ENCODE data around the gene C1orf216. TPM values are rescaled to one million over a fixed set of nuclear protein-coding genes. Genes with fewer than 3 reads are reported as not detected.

C1orf216 gene
- total and polyA plus RNA-seq, 2 of the 8 experiments (the other 6 are each of a cell fraction or from before 2014, with no cell fraction given), result 7.5 to 10.8 TPM

DNA sequence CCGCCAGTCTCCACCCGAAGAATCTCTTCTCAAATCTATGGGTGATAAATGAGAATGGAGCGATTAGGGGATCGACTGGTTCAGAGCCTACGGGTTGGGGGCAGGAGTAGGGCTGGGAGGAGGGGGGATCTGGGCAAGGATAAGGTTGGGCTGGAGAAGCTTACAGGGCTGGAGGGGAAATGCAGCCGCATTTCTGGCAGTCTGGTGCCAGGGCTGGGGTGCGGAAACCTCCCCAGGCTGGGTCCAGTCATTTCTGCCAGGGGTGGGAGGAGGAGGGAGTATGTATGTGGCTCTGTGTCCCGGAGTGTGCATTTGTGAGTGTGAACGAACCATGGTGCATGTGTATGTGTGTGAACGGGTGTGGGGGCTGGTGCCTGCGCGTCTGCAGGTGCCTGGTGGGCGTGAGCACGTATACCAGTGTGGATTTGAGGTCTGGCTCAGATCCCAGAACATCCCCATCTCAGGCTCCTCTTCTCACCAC lies 10.2 kb downstream of the C1orf216 start:
- Histone ChIP-seq H2BK12ac (ENCODE audit: low read depth, low read length) (peak overlapping the region; percentile 14; the same call in 1 of the 2 replicates), H4K91ac (replicated peaks; ENCODE audit: insufficient read length, low read length) (peak overlapping the region; percentile 72), H3K23ac (ENCODE audit: insufficient read length) (no peak overlapping the region), H3K9ac (replicated peaks in 1 of 4; ENCODE audit: extremely low read depth in 1 of 4, low read depth in 3 of 4, low read length in 3 of 4) (peak overlapping the region in 3 of 4 experiments; percentile 11 to 70 (median 60); a peak in 5 of 7 replicates), H2AK5ac (ENCODE audit: low read depth, low read length) (peak overlapping the region; percentile 54; the same call in 1 of the 2 replicates), H3K14ac (ENCODE audit: insufficient read length) (no peak overlapping the region), H4K8ac (ENCODE audit: extremely low read depth, insufficient read depth, low read length) (peak overlapping the region; percentile 39; the same call in 1 of the 2 replicates), H3K18ac (ENCODE audit: extremely low read depth, low read length) (peak overlapping the region; percentile 73), H3K9me3 (ENCODE audit: insufficient read depth in 2 of 2, low read depth in 1 of 2, low read length in 1 of 2) (no peaks in the 10 kb centered on the region), H3K23me2 (ENCODE audit: low read depth, low read length) (peaks cover 14% of the 10 kb centered on the region), H3K56ac (replicated peaks; ENCODE audit: insufficient read length, low read depth, low read length) (peak overlapping the region; percentile 32), H2AFZ (ENCODE audit: low read length) (0 out of 2 replicates have a peak overlapping the region, but pooled peaks have one; percentile 2), H3K79me2 (ENCODE audit: control insufficient read depth in 1 of 2, insufficient read depth in 2 of 2, low read length in 2 of 2) (no peaks in the 10 kb centered on the region), H3K4ac (replicated peaks; ENCODE audit: insufficient read length, low read depth, low read length) (peak overlapping the region; percentile 64), H2BK5ac (ENCODE audit: low read depth, low read length) (peak overlapping the region; percentile 56; the same call in 1 of the 2 replicates), H2BK120ac (replicated peaks; ENCODE audit: low read depth, low read length) (no peak overlapping the region), H3K4me1 (replicated peaks in 1 of 4; ENCODE audit: control insufficient read depth in 3 of 4, insufficient read depth in 4 of 4, low read length in 3 of 4) (peaks cover 3 to 17% (median 9%) of the 10 kb centered on the region in 4 experiments), H3K27ac (ENCODE audit: low read depth, low read length) (no peak overlapping the region), H3K27me3 (replicated peaks in 1 of 4; ENCODE audit: control insufficient read depth in 3 of 4, extremely low read depth in 1 of 4, insufficient read depth in 3 of 4, low read length in 3 of 4) (peaks cover 0 to 18% (median 12%) of the 10 kb centered on the region in 4 experiments; a peak in 6 of 7 replicates), H3K4me2 (ENCODE audit: insufficient read depth in 1 of 2, low read depth in 2 of 2, low read length in 2 of 2) (peak overlapping the region; percentile 85 to 87), H3K36me3 (ENCODE audit: control insufficient read depth in 2 of 4, insufficient read depth in 4 of 4, low read length in 3 of 4) (no peaks in the 10 kb centered on the region), H2BK20ac (ENCODE audit: low read length) (peak overlapping the region; percentile 90; the same call in 1 of the 2 replicates), H2BK15ac (ENCODE audit: low read length) (peak overlapping the region; percentile 98), H4K20me1 (replicated peaks in 1 of 2; ENCODE audit: control insufficient read depth in 1 of 2, insufficient read depth in 2 of 2, low read length in 2 of 2) (no peaks in the 10 kb centered on the region), H3K79me1 (ENCODE audit: low read depth, low read length) (no peaks in the 10 kb centered on the region), H3K4me3 (ENCODE audit: extremely low read depth in 1 of 4, insufficient read depth in 2 of 4, low read depth in 3 of 4, low read length in 4 of 4) (peak overlapping the region; percentile 45 to 71 (median 50)), H4K5ac (ENCODE audit: insufficient read length, low read depth, low read length) (peak overlapping the region; percentile 57)
- WGBS, 2 experiments (ENCODE audit: extremely low coverage in 1 of 2, insufficient coverage in 1 of 2, insufficient read length in 1 of 2, insufficient replicate concordance in 2 of 2, low coverage in 1 of 2, low lambda C conversion rate in 2 of 2, missing lambda C conversion rate in 1 of 2), result 22% methylated on average over 14 of the region's 14 CpGs; no CpG with 5 or more reads in 1 of the 2 experiments
- FAIRE-seq, result no peak
- ChIA-PET POLR2A (ENCODE audit: partially characterized antibody) (interaction anchor here (1.0 to 4.1 kb wide), 3 partner anchors 8 to 13 kb away, joined by 3 to 41 read pairs (median 10); partner anchors contain the start of gene C1orf216), CTCF (ENCODE audit: partially characterized antibody) (interaction anchor here (0.6 to 7.9 kb wide), 4 partner anchors 7 to 1194 kb away, joined by 3 to 115 read pairs (median 5); no protein-coding TSS in a partner anchor)
- DNase-seq (ENCODE audit: low read depth in 1 of 2, low spot score in 2 of 2), result peak in 1 of 2 experiments; percentile 67
- no peak for TF ChIP-seq RXRA (IDR thresholded peaks at IDR 0.05; ENCODE audit: insufficient read depth, low read depth, low read length)
- TF ChIP-seq, protein P1, sequence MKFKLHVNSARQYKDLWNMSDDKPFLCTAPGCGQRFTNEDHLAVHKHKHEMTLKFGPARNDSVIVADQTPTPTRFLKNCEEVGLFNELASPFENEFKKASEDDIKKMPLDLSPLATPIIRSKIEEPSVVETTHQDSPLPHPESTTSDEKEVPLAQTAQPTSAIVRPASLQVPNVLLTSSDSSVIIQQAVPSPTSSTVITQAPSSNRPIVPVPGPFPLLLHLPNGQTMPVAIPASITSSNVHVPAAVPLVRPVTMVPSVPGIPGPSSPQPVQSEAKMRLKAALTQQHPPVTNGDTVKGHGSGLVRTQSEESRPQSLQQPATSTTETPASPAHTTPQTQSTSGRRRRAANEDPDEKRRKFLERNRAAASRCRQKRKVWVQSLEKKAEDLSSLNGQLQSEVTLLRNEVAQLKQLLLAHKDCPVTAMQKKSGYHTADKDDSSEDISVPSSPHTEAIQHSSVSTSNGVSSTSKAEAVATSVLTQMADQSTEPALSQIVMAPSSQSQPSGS (IDR thresholded peaks at IDR 0.05; ENCODE audit: low read length), result no peak
- TF ChIP-seq MAFK (IDR thresholded peaks at IDR 0.05; ENCODE audit: low read depth, low read length), result no peak
